ENCODE results near the gene WFDC12. TPM values are rescaled to one million over a fixed set of nuclear protein-coding genes. Genes with fewer than 3 reads are reported as not detected.

Gene WFDC12
- polyA plus RNA-seq, 1 donor (not counting 4 experiments of a cell fraction or from before 2014, with no cell fraction given): 1.8 TPM

GRCh38 chr20:45113865-45114264, 10.4 kb downstream of the WFDC12 start:
- Histone ChIP-seq H3K4me2 (ENCODE audit: control insufficient read depth, extremely low read depth, insufficient read depth, low read depth, low read length) (no peak overlapping the region), H3K9me3 (ENCODE audit: control insufficient read depth, low read depth, low read length) (no peaks in the 10 kb centered on the region), H3K9me1 (ENCODE audit: control insufficient read depth, extremely low read depth, insufficient read depth, low read length) (no peaks in the 10 kb centered on the region), H3K4me3 (ENCODE audit: control insufficient read depth in 2 of 3, extremely low read depth in 1 of 3, insufficient read depth in 2 of 3, low read depth in 1 of 3, low read length in 3 of 3) (no peak overlapping the region), H3K27ac (ENCODE audit: control insufficient read depth, insufficient read depth, low read length) (no peak overlapping the region), H2AFZ (ENCODE audit: control insufficient read depth, low read length) (no peak overlapping the region), H3K9ac (ENCODE audit: control insufficient read depth, extremely low read depth, insufficient read depth, low read length) (no peak overlapping the region), H3K79me2 (ENCODE audit: control insufficient read depth, insufficient read depth, low read length) (no peaks in the 10 kb centered on the region), H3K36me3 (ENCODE audit: control insufficient read depth in 2 of 2, extremely low read depth in 1 of 2, insufficient read depth in 2 of 2, low read length in 2 of 2) (no peaks in the 10 kb centered on the region), H3K27me3 (ENCODE audit: control insufficient read depth, extremely low read depth, insufficient read depth, low read length) (no peaks in the 10 kb centered on the region), H3K4me1 (ENCODE audit: control insufficient read depth, extremely low read depth, insufficient read depth, low read length) (peaks cover 22% of the 10 kb centered on the region), H4K20me1 (ENCODE audit: control insufficient read depth, extremely low read depth, insufficient read depth, low read length) (no peaks in the 10 kb centered on the region)
- dilution Hi-C loops (cut with MboI; ENCODE audit: extremely low pct_ligation_motif_present, low sequenced_read_pairs): no loop called here
- FAIRE-seq (no peak), DNase-seq (ENCODE audit: low read depth, low spot score) (no peak)
- TF ChIP-seq, protein P1, sequence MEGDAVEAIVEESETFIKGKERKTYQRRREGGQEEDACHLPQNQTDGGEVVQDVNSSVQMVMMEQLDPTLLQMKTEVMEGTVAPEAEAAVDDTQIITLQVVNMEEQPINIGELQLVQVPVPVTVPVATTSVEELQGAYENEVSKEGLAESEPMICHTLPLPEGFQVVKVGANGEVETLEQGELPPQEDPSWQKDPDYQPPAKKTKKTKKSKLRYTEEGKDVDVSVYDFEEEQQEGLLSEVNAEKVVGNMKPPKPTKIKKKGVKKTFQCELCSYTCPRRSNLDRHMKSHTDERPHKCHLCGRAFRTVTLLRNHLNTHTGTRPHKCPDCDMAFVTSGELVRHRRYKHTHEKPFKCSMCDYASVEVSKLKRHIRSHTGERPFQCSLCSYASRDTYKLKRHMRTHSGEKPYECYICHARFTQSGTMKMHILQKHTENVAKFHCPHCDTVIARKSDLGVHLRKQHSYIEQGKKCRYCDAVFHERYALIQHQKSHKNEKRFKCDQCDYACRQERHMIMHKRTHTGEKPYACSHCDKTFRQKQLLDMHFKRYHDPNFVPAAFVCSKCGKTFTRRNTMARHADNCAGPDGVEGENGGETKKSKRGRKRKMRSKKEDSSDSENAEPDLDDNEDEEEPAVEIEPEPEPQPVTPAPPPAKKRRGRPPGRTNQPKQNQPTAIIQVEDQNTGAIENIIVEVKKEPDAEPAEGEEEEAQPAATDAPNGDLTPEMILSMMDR (optimal IDR thresholded peaks at IDR 0.05 in 1 of 3, IDR thresholded peaks at IDR 0.05 in 1 of 3, conservative IDR thresholded peaks at IDR 0.05 in 1 of 3; ENCODE audit: extremely low read depth in 1 of 3, insufficient read depth in 2 of 3, low read length in 3 of 3): no peak
- no peak for TF ChIP-seq EZH2 (IDR thresholded peaks at IDR 0.05; ENCODE audit: low read length)

- H3K4me3 ChIP-seq (ENCODE audit: control insufficient read depth in 2 of 3, extremely low read depth in 1 of 3, insufficient read depth in 2 of 3, low read depth in 1 of 3, low read length in 3 of 3): no peak overlapping the region
- H3K4me1 ChIP-seq (ENCODE audit: control insufficient read depth, extremely low read depth, insufficient read depth, low read length): peaks cover 22% of the 10 kb centered on the region
- H3K4me2 ChIP-seq (ENCODE audit: control insufficient read depth, extremely low read depth, insufficient read depth, low read depth, low read length): no peak overlapping the region
- dilution Hi-C loops (cut with MboI; ENCODE audit: extremely low pct_ligation_motif_present, low sequenced_read_pairs): no loop called here
- no peaks in the 10 kb centered on the region for H3K79me2 ChIP-seq (ENCODE audit: control insufficient read depth, insufficient read depth, low read length)
- H3K9me1 ChIP-seq (ENCODE audit: control insufficient read depth, extremely low read depth, insufficient read depth, low read length): no peaks in the 10 kb centered on the region
- no peaks in the 10 kb centered on the region for H3K27me3 ChIP-seq (ENCODE audit: control insufficient read depth, extremely low read depth, insufficient read depth, low read length)
- no peaks in the 10 kb centered on the region for H4K20me1 ChIP-seq (ENCODE audit: control insufficient read depth, extremely low read depth, insufficient read depth, low read length)
- FAIRE-seq (no peak), DNase-seq (ENCODE audit: low read depth, low spot score) (no peak)
- H2AFZ ChIP-seq (ENCODE audit: control insufficient read depth, low read length): no peak overlapping the region
- no peaks in the 10 kb centered on the region for H3K36me3 ChIP-seq (ENCODE audit: control insufficient read depth in 2 of 2, extremely low read depth in 1 of 2, insufficient read depth in 2 of 2, low read length in 2 of 2)
- no peak overlapping the region for H3K27ac ChIP-seq (ENCODE audit: control insufficient read depth, insufficient read depth, low read length)
- H3K9ac ChIP-seq (ENCODE audit: control insufficient read depth, extremely low read depth, insufficient read depth, low read length): no peak overlapping the region
- TF ChIP-seq, protein P1 (optimal IDR thresholded peaks at IDR 0.05 in 1 of 3, IDR thresholded peaks at IDR 0.05 in 1 of 3, conservative IDR thresholded peaks at IDR 0.05 in 1 of 3; ENCODE audit: extremely low read depth in 1 of 3, insufficient read depth in 2 of 3, low read length in 3 of 3): no peak
- TF ChIP-seq EZH2 (IDR thresholded peaks at IDR 0.05; ENCODE audit: low read length): no peak
- no peaks in the 10 kb centered on the region for H3K9me3 ChIP-seq (ENCODE audit: control insufficient read depth, low read depth, low read length)
Measured at GRCh38 chr20:45112754-45113153, 11.5 kb downstream of the WFDC12 start.

All from keratinocyte (primary cell).